MM.1S (cell line): ENCODE data around the gene PARD6G.
"Not testable (repeated sequence)": the region's sequence is repeated elsewhere in the genome, so short reads cannot be mapped to it uniquely, and the experiment has no call there.

ENCODE experiments used
- EZH2 ChIP-seq: fragments of 300-600 bp; sonication (generic); optimal IDR thresholded peaks from 2 replicates; pipeline ENCODE3; 2017; ENCODE audit warnings: low read depth, mild to moderate bottlenecking, antibody characterized with exemption, low read length, mixed read lengths
- TF ChIP-seq, protein P1 (sequence below): fragments of 300-600 bp; sonication (generic); IDR thresholded peaks from 2 replicates; pipeline ENCODE4 v1.5.1; 2016; ENCODE audit warnings: antibody characterized with exemption, low read length, mixed read lengths

DNA sequence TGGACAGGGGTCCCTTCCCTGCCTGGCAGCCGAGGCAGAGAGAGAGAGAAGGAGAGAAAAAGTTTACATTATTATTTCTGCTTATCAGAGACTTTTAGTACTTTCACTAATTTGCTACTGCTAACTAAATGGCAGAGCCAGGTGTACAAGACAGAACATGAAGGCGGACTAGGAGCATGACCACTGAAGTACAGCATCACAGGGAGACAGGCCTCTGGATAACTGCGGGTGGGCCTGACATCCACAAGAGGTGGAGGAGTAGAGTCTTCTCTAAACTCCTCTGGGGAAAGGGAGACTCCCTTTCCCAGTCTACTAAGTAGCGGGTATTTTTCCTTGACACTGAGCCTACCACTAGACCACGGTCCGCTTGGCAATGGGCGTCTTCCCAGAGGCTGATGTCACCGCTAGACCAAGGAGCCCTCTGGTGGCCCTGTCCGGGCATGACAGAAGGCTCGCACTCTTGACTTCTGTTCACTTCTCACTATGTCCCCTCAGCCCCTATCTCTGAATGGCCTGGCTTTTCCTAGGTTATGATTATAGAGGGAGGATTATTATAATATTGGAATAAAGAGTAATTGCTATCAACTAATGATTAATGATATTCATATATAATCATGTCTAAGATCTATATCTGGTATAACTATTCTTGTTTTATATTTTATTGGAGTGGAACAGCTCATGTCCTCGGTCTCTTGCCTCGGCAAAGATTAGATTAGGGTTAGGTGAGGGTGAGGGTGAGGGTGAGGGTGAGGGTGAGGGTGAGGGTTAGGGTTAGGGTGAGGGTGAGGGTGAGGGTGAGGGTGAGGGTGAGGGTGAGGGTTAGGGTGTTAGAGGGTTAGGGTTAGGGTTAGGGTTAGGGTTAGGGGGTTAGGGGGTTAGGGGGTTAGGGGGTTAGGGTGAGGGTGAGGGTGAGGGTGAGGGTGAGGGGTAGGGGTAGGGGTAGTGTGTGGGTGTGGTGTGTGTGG lies 10.5 kb upstream of the PARD6G start:
- TF ChIP-seq, protein P1, sequence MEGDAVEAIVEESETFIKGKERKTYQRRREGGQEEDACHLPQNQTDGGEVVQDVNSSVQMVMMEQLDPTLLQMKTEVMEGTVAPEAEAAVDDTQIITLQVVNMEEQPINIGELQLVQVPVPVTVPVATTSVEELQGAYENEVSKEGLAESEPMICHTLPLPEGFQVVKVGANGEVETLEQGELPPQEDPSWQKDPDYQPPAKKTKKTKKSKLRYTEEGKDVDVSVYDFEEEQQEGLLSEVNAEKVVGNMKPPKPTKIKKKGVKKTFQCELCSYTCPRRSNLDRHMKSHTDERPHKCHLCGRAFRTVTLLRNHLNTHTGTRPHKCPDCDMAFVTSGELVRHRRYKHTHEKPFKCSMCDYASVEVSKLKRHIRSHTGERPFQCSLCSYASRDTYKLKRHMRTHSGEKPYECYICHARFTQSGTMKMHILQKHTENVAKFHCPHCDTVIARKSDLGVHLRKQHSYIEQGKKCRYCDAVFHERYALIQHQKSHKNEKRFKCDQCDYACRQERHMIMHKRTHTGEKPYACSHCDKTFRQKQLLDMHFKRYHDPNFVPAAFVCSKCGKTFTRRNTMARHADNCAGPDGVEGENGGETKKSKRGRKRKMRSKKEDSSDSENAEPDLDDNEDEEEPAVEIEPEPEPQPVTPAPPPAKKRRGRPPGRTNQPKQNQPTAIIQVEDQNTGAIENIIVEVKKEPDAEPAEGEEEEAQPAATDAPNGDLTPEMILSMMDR: peak; percentile 63
- not testable (repeated sequence) for TF ChIP-seq EZH2
